DND-41 (cell line): ENCODE data around the gene SCAPER.

Experiments used
- CTCF ChIP-seq: IDR thresholded peaks from 2 replicates; pipeline ENCODE4 v1.5.1; 2012; ENCODE audit warnings: borderline replicate concordance, low read length, moderate library complexity, mild to moderate bottlenecking; ENCODE audit not compliant: poor library complexity, severe bottlenecking; ENCODE audit errors: extremely low read depth
- EZH2 ChIP-seq: IDR thresholded peaks from 3 replicates; pipeline ENCODE4 v1.6.1; 2012; ENCODE audit warnings: borderline replicate concordance, low read depth, mild to moderate bottlenecking, moderate library complexity, low read length, inconsistent platforms; ENCODE audit not compliant: severe bottlenecking

GRCh38 chr15:76429661-76430060 lies 475.5 kb downstream of the SCAPER start:
- TF ChIP-seq EZH2 (no peak), CTCF (no peak)
